Measurements from ENCODE around the gene DST. TPM values are rescaled to one million over a fixed set of nuclear protein-coding genes. Genes with fewer than 3 reads are reported as not detected.

Gene DST
- total RNA-seq, 4 donors from 2014 or later = 331 to 417 (median 368) TPM

DNA sequence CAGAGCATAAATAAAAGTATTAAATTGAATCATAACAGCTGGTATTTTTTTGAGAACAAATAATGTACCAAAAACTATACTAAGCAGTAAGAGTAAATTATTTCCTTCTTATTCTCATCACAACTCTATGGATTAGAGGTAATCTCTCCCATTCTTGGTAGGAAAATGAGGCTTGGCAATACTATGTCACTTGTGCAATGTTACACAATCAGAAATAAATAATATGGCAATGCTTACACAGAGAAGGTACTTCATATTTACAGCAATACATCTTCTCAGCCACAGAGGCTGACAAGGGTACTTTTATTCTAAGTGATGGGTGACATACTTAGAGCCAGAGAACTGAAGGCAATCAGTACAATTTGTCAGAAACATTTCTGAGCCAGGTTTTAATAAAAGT, 3.9 kb downstream of the DST start:
- Histone ChIP-seq H3K9me3 (no peaks in the 10 kb centered on the region), H3K27ac (peak overlapping the region in 2 of 4 donors; percentile 41 to 63), H3K4me1 (peaks cover 0 to 31% (median 0%) of the 10 kb centered on the region in 4 donors), H3K4me3 (no peak overlapping the region), H3K27me3 (no peaks in the 10 kb centered on the region), H3K36me3 (peaks cover 0 to 52% (median 0%) of the 10 kb centered on the region in 3 donors)
- DNase-seq (ENCODE audit: low spot score in 2 of 2) = no peak
- TF ChIP-seq EP300 (IDR thresholded peaks at IDR 0.05) (no peak), POLR2A (IDR thresholded peaks at IDR 0.05) (no peak)
- TF ChIP-seq, protein P1, sequence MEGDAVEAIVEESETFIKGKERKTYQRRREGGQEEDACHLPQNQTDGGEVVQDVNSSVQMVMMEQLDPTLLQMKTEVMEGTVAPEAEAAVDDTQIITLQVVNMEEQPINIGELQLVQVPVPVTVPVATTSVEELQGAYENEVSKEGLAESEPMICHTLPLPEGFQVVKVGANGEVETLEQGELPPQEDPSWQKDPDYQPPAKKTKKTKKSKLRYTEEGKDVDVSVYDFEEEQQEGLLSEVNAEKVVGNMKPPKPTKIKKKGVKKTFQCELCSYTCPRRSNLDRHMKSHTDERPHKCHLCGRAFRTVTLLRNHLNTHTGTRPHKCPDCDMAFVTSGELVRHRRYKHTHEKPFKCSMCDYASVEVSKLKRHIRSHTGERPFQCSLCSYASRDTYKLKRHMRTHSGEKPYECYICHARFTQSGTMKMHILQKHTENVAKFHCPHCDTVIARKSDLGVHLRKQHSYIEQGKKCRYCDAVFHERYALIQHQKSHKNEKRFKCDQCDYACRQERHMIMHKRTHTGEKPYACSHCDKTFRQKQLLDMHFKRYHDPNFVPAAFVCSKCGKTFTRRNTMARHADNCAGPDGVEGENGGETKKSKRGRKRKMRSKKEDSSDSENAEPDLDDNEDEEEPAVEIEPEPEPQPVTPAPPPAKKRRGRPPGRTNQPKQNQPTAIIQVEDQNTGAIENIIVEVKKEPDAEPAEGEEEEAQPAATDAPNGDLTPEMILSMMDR (IDR thresholded peaks at IDR 0.05) = no peak

DNA sequence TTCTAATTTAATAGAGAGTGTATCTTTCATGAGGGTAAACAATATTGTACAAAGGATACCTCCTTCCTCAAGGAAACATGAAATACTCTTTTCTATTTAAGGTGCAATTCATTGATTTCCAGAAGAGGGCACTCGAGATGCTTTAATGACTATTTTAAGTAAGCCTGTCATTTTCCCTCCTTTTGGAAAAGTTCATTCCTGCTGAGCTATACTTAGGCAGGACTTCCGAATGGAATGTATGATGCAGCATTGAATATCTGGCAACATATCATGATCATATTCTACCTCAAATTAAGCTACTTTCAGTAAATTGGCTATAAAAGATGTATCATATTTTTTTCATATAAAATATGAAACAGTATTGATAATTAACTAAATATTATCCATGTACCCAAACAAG, 5.0 kb downstream of the DST start:
- no peak overlapping the region for H3K4me3 ChIP-seq
- DNase-seq (ENCODE audit: low spot score in 2 of 2) = peak in 1 of 2 donors; percentile 64
- H3K27me3 ChIP-seq = no peaks in the 10 kb centered on the region
- H3K4me1 ChIP-seq = peaks cover 0 to 20% (median 0%) of the 10 kb centered on the region in 4 donors
- TF ChIP-seq, protein P1 (IDR thresholded peaks at IDR 0.05) = peak; percentile 51 to 79 (median 62)
- no peak for TF ChIP-seq EP300 (IDR thresholded peaks at IDR 0.05)
- peak overlapping the region in 2 of 4 donors; percentile 63 to 66 for H3K27ac ChIP-seq
- WGBS, 2 donors = 0 to 6% methylated on average over 2 of the region's 2 CpGs
- no peaks in the 10 kb centered on the region for H3K9me3 ChIP-seq
- peaks cover 0 to 63% (median 0%) of the 10 kb centered on the region in 3 donors for H3K36me3 ChIP-seq

DNA sequence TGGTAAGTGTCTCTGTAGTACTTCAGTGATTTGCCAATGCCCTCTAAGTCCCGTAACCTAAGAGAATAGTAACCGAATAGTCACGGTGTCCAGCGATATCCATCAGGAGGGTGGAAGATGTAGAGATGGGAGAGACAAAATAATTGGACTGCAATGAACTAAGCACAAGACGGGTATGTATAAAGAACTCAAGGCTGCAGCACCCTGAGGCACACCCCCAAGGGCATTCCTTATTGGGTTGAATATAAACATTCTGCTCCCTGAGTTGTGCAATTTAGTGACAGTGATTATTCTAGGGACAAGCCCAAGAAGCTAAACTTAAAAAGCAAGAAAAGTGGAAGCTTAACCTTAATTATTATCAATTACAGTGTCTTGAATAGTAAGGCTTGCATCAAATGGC, 14.6 kb downstream of the DST start:
- DNase-seq (ENCODE audit: low spot score in 2 of 2) = no peak

DNA sequence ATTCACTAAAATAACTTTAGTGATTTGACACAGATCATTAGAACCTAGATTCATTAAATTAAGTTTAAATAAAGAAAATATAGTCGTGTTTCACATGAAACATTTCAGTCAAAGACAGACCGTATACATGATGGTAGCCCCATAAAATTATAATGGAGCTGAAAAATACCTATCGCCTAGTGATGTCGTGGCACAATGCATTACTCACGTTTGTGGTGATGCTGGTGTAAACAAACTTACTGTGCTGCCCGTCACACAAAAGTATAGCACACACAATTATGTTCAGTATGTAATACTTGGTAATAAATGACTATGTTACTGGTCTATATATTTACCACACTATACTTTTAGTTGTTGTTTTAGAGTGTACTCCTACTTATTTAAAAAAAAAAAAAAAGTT, 17.3 kb downstream of the DST start:
- DNase-seq (ENCODE audit: low spot score in 2 of 2) = no peak
- peaks cover 0 to 74% (median 5%) of the 10 kb centered on the region in 3 donors for H3K36me3 ChIP-seq
- no peaks in the 10 kb centered on the region for H3K27me3 ChIP-seq
- 85 to 87% methylated on average over 6 of the region's 6 CpGs for WGBS, 2 donors
- no peak overlapping the region for H3K27ac ChIP-seq
- H3K4me1 ChIP-seq = no peaks in the 10 kb centered on the region
- no peaks in the 10 kb centered on the region for H3K9me3 ChIP-seq
- H3K4me3 ChIP-seq = no peak overlapping the region
- TF ChIP-seq EP300 (IDR thresholded peaks at IDR 0.05) (no peak), POLR2A (IDR thresholded peaks at IDR 0.05) (no peak)
- TF ChIP-seq, protein P1 (IDR thresholded peaks at IDR 0.05) = no peak

More for the DNA sequence above, 14.6 kb downstream of the DST start:
- no peak for TF ChIP-seq POLR2A (IDR thresholded peaks at IDR 0.05)
- no peak for TF ChIP-seq EP300 (IDR thresholded peaks at IDR 0.05)
- TF ChIP-seq, protein P1 (IDR thresholded peaks at IDR 0.05) = no peak
- Histone ChIP-seq H3K27me3 (no peaks in the 10 kb centered on the region), H3K36me3 (peaks cover 0 to 77% (median 5%) of the 10 kb centered on the region in 3 donors), H3K4me1 (no peaks in the 10 kb centered on the region), H3K27ac (no peak overlapping the region), H3K4me3 (no peak overlapping the region), H3K9me3 (no peaks in the 10 kb centered on the region)
- 88 to 94% methylated on average over 5 of the region's 5 CpGs for WGBS, 2 donors

DNA sequence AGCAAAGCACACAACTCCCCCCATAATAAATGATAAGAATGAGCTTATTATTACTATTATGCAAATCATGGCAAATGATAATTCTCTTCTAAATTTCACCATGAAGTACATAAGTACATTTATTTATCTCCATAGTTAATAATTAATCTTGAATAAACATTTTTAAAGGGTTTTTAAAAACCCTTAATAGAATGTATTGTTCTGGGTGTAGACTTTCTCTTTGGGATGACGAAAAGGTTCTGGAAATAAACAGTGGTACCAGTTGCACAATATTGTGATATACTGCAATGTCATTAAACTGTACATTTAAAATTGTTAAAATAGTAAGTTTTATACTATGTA, 18.0 kb downstream of the DST start:
- Histone ChIP-seq H3K27me3 (no peaks in the 10 kb centered on the region), H3K9me3 (no peaks in the 10 kb centered on the region), H3K4me3 (no peak overlapping the region), H3K36me3 (peaks cover 0 to 78% (median 5%) of the 10 kb centered on the region in 3 donors), H3K27ac (no peak overlapping the region), H3K4me1 (no peaks in the 10 kb centered on the region)
- no peak for DNase-seq (ENCODE audit: low spot score in 2 of 2)
- 83 to 88% methylated on average over 1 of the region's 1 CpG for WGBS, 2 donors
- TF ChIP-seq, protein P1 (IDR thresholded peaks at IDR 0.05) = no peak
- TF ChIP-seq EP300 (IDR thresholded peaks at IDR 0.05) (no peak), POLR2A (IDR thresholded peaks at IDR 0.05) (no peak)

Data from tibial nerve (tissue), 4 donors.